Astrocyte (in vitro differentiated cells and primary cell): ENCODE results near the gene CYP3A7. TPM values are rescaled to one million over a fixed set of nuclear protein-coding genes. Genes with fewer than 3 reads are reported as not detected.
"Not testable (repeated sequence)": the region's sequence is repeated elsewhere in the genome, so short reads cannot be mapped to it uniquely, and the experiment has no call there.

ENCODE experiments used
- DNase-seq: peaks from one replicate; pipeline ENCODE4 v3.0.0-alpha.2; 2010; ENCODE audit warnings: low read depth
- FAIRE-seq: peaks from 2 replicates; lab custom pipeline; 2011; peaks lifted over from hg19 to GRCh38; lab: Jason Lieb, UNC
- H2AFZ ChIP-seq: 2 replicates; pipeline ENCODE4 v1.6.0; 2012; ENCODE audit warnings: low read depth, low read length, inconsistent platforms
- H3K27ac ChIP-seq: 2 replicates; pipeline ENCODE4 v1.5.1; 2011; ENCODE audit warnings: low read depth, low read length, inconsistent platforms
- H3K27me3 ChIP-seq: 2 replicates; pipeline ENCODE4 v1.6.0; 2011; ENCODE audit warnings: low read length, inconsistent platforms; ENCODE audit not compliant: insufficient read depth
- H3K36me3 ChIP-seq: 2 replicates; pipeline ENCODE4 v1.5.1; 2011; ENCODE audit warnings: low read length, inconsistent platforms; ENCODE audit not compliant: insufficient read depth
- H3K4me1 ChIP-seq: 2 replicates; pipeline ENCODE4 v1.5.1; 2011; ENCODE audit warnings: low read length, inconsistent platforms; ENCODE audit not compliant: insufficient read depth
- H3K4me2 ChIP-seq: 2 replicates; pipeline ENCODE4 v1.6.0; 2012; ENCODE audit warnings: low read length, inconsistent platforms
- H3K4me3 ChIP-seq: 2 replicates; pipeline ENCODE4 v1.5.1; 2011; ENCODE audit warnings: low read depth, mild to moderate bottlenecking, low read length, inconsistent platforms; ENCODE audit not compliant: insufficient read depth
- H3K79me2 ChIP-seq: 2 replicates; pipeline ENCODE4 v1.6.0; 2012; ENCODE audit warnings: mild to moderate bottlenecking, low read length, inconsistent platforms; ENCODE audit not compliant: insufficient read depth
- H3K9ac ChIP-seq: 2 replicates; pipeline ENCODE4 v1.6.0; 2012; ENCODE audit warnings: mild to moderate bottlenecking, low read length, inconsistent platforms
- H3K9me3 ChIP-seq: 2 replicates; pipeline ENCODE4 v1.5.1; 2012; ENCODE audit warnings: low read depth, mild to moderate bottlenecking, low read length, inconsistent platforms; ENCODE audit not compliant: insufficient read depth
- H4K20me1 ChIP-seq: 2 replicates; pipeline ENCODE4 v1.6.0; 2012; ENCODE audit warnings: low read length, inconsistent platforms; ENCODE audit not compliant: insufficient read depth
- H3K27ac Mint-ChIP-seq: one replicate; pipeline ENCODE4 v1.8.0; 2021; ENCODE audit warnings: mild to moderate bottlenecking, mixed read lengths; ENCODE audit not compliant: unreplicated experiment
- H3K27me3 Mint-ChIP-seq: one replicate; pipeline ENCODE4 v1.8.0; 2021; ENCODE audit warnings: low read depth, mixed read lengths; ENCODE audit not compliant: unreplicated experiment
- H3K36me3 Mint-ChIP-seq: one replicate; pipeline ENCODE4 v1.8.0; 2021; ENCODE audit warnings: low read depth, mixed read lengths; ENCODE audit not compliant: unreplicated experiment
- H3K4me1 Mint-ChIP-seq: one replicate; pipeline ENCODE4 v1.8.0; 2021; ENCODE audit warnings: low read depth, mixed read lengths; ENCODE audit not compliant: unreplicated experiment
- H3K4me3 Mint-ChIP-seq: one replicate; pipeline ENCODE4 v1.8.0; 2021; ENCODE audit warnings: mild to moderate bottlenecking, moderate library complexity, mixed read lengths; ENCODE audit not compliant: unreplicated experiment
- H3K9me3 Mint-ChIP-seq: one replicate; pipeline ENCODE4 v1.8.0; 2021; ENCODE audit warnings: mild to moderate bottlenecking, mixed read lengths; ENCODE audit not compliant: unreplicated experiment
- CTCF ChIP-seq: IDR thresholded peaks from 2 replicates; pipeline ENCODE4 v1.5.1; 2011; ENCODE audit warnings: low read depth, mild to moderate bottlenecking, inconsistent platforms, low read length, moderate library complexity; ENCODE audit not compliant: insufficient read depth
- EZH2 ChIP-seq: IDR thresholded peaks from 2 replicates; pipeline ENCODE4 v1.6.1; 2012; ENCODE audit warnings: mild to moderate bottlenecking, low read length, inconsistent platforms; ENCODE audit not compliant: insufficient read depth
- total RNA-seq: library from RNA; stranded (reverse); gene quantifications from 2 replicates; pipeline ENCODE4 v1.2.1, GENCODE V29; 2021

CYP3A7 gene
- total RNA-seq, 1 donor from 2014 or later = not detected

GRCh38 chr7:99737726-99738125 lies 2.7 kb upstream of the CYP3A7 start:
- no peaks in the 10 kb centered on the region for H3K27me3 ChIP-seq
- Mint-ChIP-seq H3K4me1 (peaks cover 12% of the 10 kb centered on the region), H3K27me3 (peaks cover 2% of the 10 kb centered on the region), H3K27ac (peak overlapping the region; percentile 36), H3K4me3 (no peak overlapping the region), H3K9me3 (peaks cover 2% of the 10 kb centered on the region), H3K36me3 (no peaks in the 10 kb centered on the region)
- no peak overlapping the region for H3K4me3 ChIP-seq
- H3K9me3 ChIP-seq = no peaks in the 10 kb centered on the region
- FAIRE-seq (no peak), DNase-seq (peak; percentile 7)
- no peaks in the 10 kb centered on the region for H3K36me3 ChIP-seq
- TF ChIP-seq CTCF = no peak
- TF ChIP-seq EZH2 = no peak
- H4K20me1 ChIP-seq = no peaks in the 10 kb centered on the region
- H3K4me2 ChIP-seq = no peak overlapping the region
- no peaks in the 10 kb centered on the region for H3K79me2 ChIP-seq
- H3K9ac ChIP-seq = no peak overlapping the region
- no peak overlapping the region for H3K27ac ChIP-seq
- H2AFZ ChIP-seq = no peak overlapping the region
- H3K4me1 ChIP-seq = no peaks in the 10 kb centered on the region

GRCh38 chr7:99736667-99737066 lies 1.7 kb upstream of the CYP3A7 start:
- not testable (repeated sequence) for H3K79me2 ChIP-seq, H3K27me3 Mint-ChIP-seq, H3K9me3 ChIP-seq, H3K4me2 ChIP-seq, H4K20me1 ChIP-seq, H3K4me1 ChIP-seq, DNase-seq, FAIRE-seq, H3K9me3 Mint-ChIP-seq, H3K27me3 ChIP-seq, H3K27ac ChIP-seq, H3K27ac Mint-ChIP-seq, H2AFZ ChIP-seq, H3K36me3 Mint-ChIP-seq, H3K9ac ChIP-seq, H3K36me3 ChIP-seq, H3K4me3 ChIP-seq, H3K4me3 Mint-ChIP-seq
- peaks cover 12% of the 10 kb centered on the region for H3K4me1 Mint-ChIP-seq

GRCh38 chr7:99733448-99733847 lies 1.5 kb downstream of the CYP3A7 start:
- no peaks in the 10 kb centered on the region for H4K20me1 ChIP-seq
- Mint-ChIP-seq H3K36me3 (peaks cover 4% of the 10 kb centered on the region), H3K4me3 (no peak overlapping the region), H3K4me1 (peaks cover 12% of the 10 kb centered on the region), H3K27ac (no peak overlapping the region), H3K9me3 (peaks cover 2% of the 10 kb centered on the region), H3K27me3 (peaks cover 2% of the 10 kb centered on the region)
- H3K9ac ChIP-seq = no peak overlapping the region
- H3K4me1 ChIP-seq = no peaks in the 10 kb centered on the region
- no peaks in the 10 kb centered on the region for H3K36me3 ChIP-seq
- peaks cover 2% of the 10 kb centered on the region for H3K27me3 ChIP-seq
- FAIRE-seq (no peak), DNase-seq (no peak)
- TF ChIP-seq EZH2 = no peak
- TF ChIP-seq CTCF = peak; percentile 28
- no peak overlapping the region for H3K27ac ChIP-seq
- H3K4me2 ChIP-seq = no peak overlapping the region
- no peak overlapping the region for H2AFZ ChIP-seq
- no peaks in the 10 kb centered on the region for H3K9me3 ChIP-seq
- no peaks in the 10 kb centered on the region for H3K79me2 ChIP-seq
- no peak overlapping the region for H3K4me3 ChIP-seq
